Measurements from ENCODE around the gene STN1.

Gene STN1

GRCh38 chr10:103838070-103838395, 80.0 kb downstream of the STN1 start:
- Histone ChIP-seq H3K4me3 (no peak overlapping the region), H3K9ac (ENCODE audit: insufficient read length) (no peak overlapping the region)
- DNase-seq (ENCODE audit: low read depth, low spot score) = no peak

GRCh38 chr10:103837370-103838069, 80.5 kb downstream of the STN1 start:
- DNase-seq (ENCODE audit: low read depth, low spot score) = no peak
- H3K4me3 ChIP-seq = no peak overlapping the region
- H3K9me3 ChIP-seq (ENCODE audit: low read depth, low read length) = no peaks in the 10 kb centered on the region
- H3K27ac ChIP-seq = no peak overlapping the region
- H3K36me3 ChIP-seq (ENCODE audit: insufficient read depth, low read length) = no peaks in the 10 kb centered on the region
- H3K9ac ChIP-seq (ENCODE audit: insufficient read length) = no peak overlapping the region
- TF ChIP-seq EZH2 (IDR thresholded peaks at IDR 0.05) (no peak), POLR2AphosphoS5 (IDR thresholded peaks at IDR 0.05; ENCODE audit: borderline replicate concordance, low read depth, low read length) (no peak), FOXP2 (optimal IDR thresholded peaks at IDR 0.05; ENCODE audit: control extremely low read depth, extremely low read length, insufficient read depth) (no peak)

More at GRCh38 chr10:103838070-103838395, 80.0 kb downstream of the STN1 start:
- H3K27ac ChIP-seq = no peak overlapping the region
- no peaks in the 10 kb centered on the region for H3K9me3 ChIP-seq (ENCODE audit: low read depth, low read length)
- TF ChIP-seq POLR2AphosphoS5 (IDR thresholded peaks at IDR 0.05; ENCODE audit: borderline replicate concordance, low read depth, low read length) (no peak), FOXP2 (optimal IDR thresholded peaks at IDR 0.05; ENCODE audit: control extremely low read depth, extremely low read length, insufficient read depth) (no peak), EZH2 (IDR thresholded peaks at IDR 0.05) (no peak)
- H3K36me3 ChIP-seq (ENCODE audit: insufficient read depth, low read length) = no peaks in the 10 kb centered on the region

DNA sequence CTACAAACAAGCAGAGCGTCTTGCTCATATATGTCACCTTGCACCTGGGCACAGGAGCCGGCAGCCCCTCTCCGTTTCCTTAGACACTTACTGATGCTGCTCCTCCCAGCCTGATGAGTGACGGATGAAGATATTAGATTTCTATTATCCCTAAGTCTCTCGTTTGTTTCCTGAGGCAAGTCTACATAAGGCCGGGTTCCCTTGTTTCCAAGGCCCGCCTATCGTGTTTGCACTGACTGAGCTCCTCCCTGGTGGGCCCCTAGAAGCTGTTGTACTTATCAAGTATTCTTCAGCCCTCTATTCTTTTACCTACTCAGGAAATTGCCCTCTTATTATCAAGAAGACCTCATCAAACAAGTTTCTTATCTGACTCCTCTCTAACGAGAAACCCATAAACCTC, 81.1 kb downstream of the STN1 start:
- no peak overlapping the region for H3K9ac ChIP-seq (ENCODE audit: insufficient read length)
- H3K9me3 ChIP-seq (ENCODE audit: low read depth, low read length) = no peaks in the 10 kb centered on the region
- no peak for TF ChIP-seq POLR2AphosphoS5 (IDR thresholded peaks at IDR 0.05; ENCODE audit: borderline replicate concordance, low read depth, low read length)
- TF ChIP-seq EZH2 (IDR thresholded peaks at IDR 0.05) = no peak
- no peak for TF ChIP-seq FOXP2 (optimal IDR thresholded peaks at IDR 0.05; ENCODE audit: control extremely low read depth, extremely low read length, insufficient read depth)
- no peaks in the 10 kb centered on the region for H3K36me3 ChIP-seq (ENCODE audit: insufficient read depth, low read length)
- no peak overlapping the region for H3K27ac ChIP-seq
- no peak for DNase-seq (ENCODE audit: low read depth, low spot score)
- H3K4me3 ChIP-seq = no peak overlapping the region

GRCh38 chr10:103836273-103836672, 81.7 kb downstream of the STN1 start:
- H3K9ac ChIP-seq (ENCODE audit: insufficient read length) = no peak overlapping the region
- no peak overlapping the region for H3K27ac ChIP-seq
- H3K4me3 ChIP-seq = no peak overlapping the region
- no peak for TF ChIP-seq POLR2AphosphoS5 (IDR thresholded peaks at IDR 0.05; ENCODE audit: borderline replicate concordance, low read depth, low read length)
- no peak for TF ChIP-seq EZH2 (IDR thresholded peaks at IDR 0.05)
- TF ChIP-seq FOXP2 (optimal IDR thresholded peaks at IDR 0.05; ENCODE audit: control extremely low read depth, extremely low read length, insufficient read depth) = no peak
- DNase-seq (ENCODE audit: low read depth, low spot score) = no peak
- H3K36me3 ChIP-seq (ENCODE audit: insufficient read depth, low read length) = no peaks in the 10 kb centered on the region
- no peaks in the 10 kb centered on the region for H3K9me3 ChIP-seq (ENCODE audit: low read depth, low read length)

DNA sequence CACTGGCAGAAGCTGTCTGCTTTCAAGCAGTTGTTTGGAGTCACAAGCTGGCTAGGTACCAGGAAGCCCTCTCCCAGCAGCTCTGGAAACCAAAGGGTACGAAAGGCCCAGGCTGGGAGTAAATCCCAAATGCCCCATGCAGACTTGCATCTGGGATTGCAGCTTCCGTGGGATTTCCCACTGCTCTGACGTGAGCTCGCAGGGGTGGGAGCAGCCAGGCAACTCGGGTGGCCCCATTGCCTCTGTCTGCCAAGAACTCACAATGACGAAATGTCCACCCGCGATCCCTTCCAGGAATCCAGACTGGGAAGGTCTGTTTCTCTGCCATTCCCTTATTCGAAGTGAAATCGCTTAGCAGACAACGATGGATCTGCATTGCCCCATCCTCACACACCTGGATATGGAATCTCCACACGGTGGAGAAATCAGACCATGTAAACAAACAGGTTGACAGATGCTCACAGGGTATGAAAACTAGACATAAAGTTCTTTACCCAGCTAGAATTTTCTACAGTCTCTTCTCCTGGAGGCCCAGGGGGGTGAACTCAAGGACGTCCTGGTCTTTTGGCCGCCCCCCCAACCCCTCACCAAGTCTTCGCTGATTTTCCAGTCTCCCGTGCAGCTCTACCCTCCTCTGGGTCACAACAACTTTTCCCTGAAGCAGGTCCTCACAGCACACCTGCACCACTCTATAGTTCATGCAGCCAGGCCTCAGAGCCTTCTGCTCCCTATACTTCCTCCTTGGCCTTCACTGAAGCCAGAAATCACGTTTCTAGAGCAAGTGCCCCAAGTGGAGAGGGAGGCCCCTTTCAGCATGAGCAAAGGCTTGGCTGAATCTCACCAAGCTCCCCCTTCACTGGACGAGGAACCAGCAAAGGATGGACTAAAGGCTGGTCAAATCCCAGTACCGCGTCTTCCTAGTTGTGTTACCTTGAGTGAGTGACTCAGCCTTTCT, 82.6 kb downstream of the STN1 start:
- TF ChIP-seq FOXP2 (optimal IDR thresholded peaks at IDR 0.05; ENCODE audit: control extremely low read depth, extremely low read length, insufficient read depth) (no peak), EZH2 (IDR thresholded peaks at IDR 0.05) (no peak), POLR2AphosphoS5 (IDR thresholded peaks at IDR 0.05; ENCODE audit: borderline replicate concordance, low read depth, low read length) (no peak)
- Histone ChIP-seq H3K27ac (no peak overlapping the region), H3K9ac (ENCODE audit: insufficient read length) (no peak overlapping the region), H3K9me3 (ENCODE audit: low read depth, low read length) (no peaks in the 10 kb centered on the region), H3K4me3 (no peak overlapping the region), H3K36me3 (ENCODE audit: insufficient read depth, low read length) (no peaks in the 10 kb centered on the region)
- DNase-seq (ENCODE audit: low read depth, low spot score) = no peak

GRCh38 chr10:103834436-103835095, 83.4 kb downstream of the STN1 start:
- Histone ChIP-seq H3K27ac (no peak overlapping the region), H3K36me3 (ENCODE audit: insufficient read depth, low read length) (no peaks in the 10 kb centered on the region), H3K4me3 (no peak overlapping the region)

GRCh38 chr10:103833731-103834365, 84.1 kb downstream of the STN1 start:
- no peak overlapping the region for H3K27ac ChIP-seq
- no peak for DNase-seq (ENCODE audit: low read depth, low spot score)

More at GRCh38 chr10:103834436-103835095, 83.4 kb downstream of the STN1 start:
- H3K9ac ChIP-seq (ENCODE audit: insufficient read length) = no peak overlapping the region
- H3K9me3 ChIP-seq (ENCODE audit: low read depth, low read length) = no peaks in the 10 kb centered on the region
- no peak for DNase-seq (ENCODE audit: low read depth, low spot score)
- TF ChIP-seq EZH2 (IDR thresholded peaks at IDR 0.05) = no peak
- TF ChIP-seq FOXP2 (optimal IDR thresholded peaks at IDR 0.05; ENCODE audit: control extremely low read depth, extremely low read length, insufficient read depth) = no peak
- TF ChIP-seq POLR2AphosphoS5 (IDR thresholded peaks at IDR 0.05; ENCODE audit: borderline replicate concordance, low read depth, low read length) = no peak

More at GRCh38 chr10:103833731-103834365, 84.1 kb downstream of the STN1 start:
- TF ChIP-seq EZH2 (IDR thresholded peaks at IDR 0.05) (no peak), FOXP2 (optimal IDR thresholded peaks at IDR 0.05; ENCODE audit: control extremely low read depth, extremely low read length, insufficient read depth) (no peak), POLR2AphosphoS5 (IDR thresholded peaks at IDR 0.05; ENCODE audit: borderline replicate concordance, low read depth, low read length) (no peak)
- Histone ChIP-seq H3K36me3 (ENCODE audit: insufficient read depth, low read length) (no peaks in the 10 kb centered on the region), H3K9ac (ENCODE audit: insufficient read length) (no peak overlapping the region), H3K9me3 (ENCODE audit: low read depth, low read length) (no peaks in the 10 kb centered on the region), H3K4me3 (no peak overlapping the region)
